ENCODE measurements around the gene QRSL1.

DNA sequence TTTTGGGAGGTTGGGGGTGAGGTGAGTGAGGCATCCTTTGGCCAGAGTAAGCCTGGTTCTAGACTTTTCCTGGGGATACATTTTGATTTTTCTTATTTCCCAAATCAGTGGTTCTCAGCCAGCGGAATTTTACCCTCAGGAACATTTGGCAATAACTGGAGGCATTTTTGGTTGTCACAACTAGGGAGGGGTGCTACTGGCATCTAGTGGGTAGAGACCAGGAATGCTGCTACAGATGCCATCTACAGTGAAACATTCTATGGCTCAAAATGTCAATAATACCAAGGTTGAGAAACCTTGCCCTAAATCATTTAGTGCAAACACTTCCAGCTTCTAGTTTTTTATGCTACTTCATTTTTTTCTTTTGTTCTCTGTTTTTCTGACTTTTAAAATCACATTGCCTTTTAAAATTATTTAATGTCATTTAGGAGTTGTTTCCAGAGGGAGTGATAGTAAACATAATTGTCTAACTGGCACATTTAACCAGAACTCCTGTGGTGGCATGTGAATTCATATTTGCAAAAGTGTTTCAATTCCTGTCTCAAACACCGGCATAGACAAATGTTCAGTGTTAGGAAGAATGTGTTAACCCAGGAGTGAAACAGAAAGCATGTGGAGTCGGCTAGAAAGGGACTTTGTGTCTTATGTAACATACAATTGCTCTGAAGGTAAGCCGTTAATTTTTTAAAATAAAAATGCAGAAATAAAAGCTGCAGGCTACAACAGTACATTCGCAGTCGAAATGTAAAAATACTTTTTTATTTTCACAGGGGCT, 59.0 kb downstream of the QRSL1 start:
- TF ChIP-seq, protein P1, sequence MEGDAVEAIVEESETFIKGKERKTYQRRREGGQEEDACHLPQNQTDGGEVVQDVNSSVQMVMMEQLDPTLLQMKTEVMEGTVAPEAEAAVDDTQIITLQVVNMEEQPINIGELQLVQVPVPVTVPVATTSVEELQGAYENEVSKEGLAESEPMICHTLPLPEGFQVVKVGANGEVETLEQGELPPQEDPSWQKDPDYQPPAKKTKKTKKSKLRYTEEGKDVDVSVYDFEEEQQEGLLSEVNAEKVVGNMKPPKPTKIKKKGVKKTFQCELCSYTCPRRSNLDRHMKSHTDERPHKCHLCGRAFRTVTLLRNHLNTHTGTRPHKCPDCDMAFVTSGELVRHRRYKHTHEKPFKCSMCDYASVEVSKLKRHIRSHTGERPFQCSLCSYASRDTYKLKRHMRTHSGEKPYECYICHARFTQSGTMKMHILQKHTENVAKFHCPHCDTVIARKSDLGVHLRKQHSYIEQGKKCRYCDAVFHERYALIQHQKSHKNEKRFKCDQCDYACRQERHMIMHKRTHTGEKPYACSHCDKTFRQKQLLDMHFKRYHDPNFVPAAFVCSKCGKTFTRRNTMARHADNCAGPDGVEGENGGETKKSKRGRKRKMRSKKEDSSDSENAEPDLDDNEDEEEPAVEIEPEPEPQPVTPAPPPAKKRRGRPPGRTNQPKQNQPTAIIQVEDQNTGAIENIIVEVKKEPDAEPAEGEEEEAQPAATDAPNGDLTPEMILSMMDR (IDR thresholded peaks at IDR 0.05) = no peak
- TF ChIP-seq POLR2AphosphoS5 (IDR thresholded peaks at IDR 0.05) (no peak), POLR2A (IDR thresholded peaks at IDR 0.05) (no peak)
